Fibroblast of skin of left quadriceps (primary cell): ENCODE measurements around the gene IFT74.

Source experiments
- DNase-seq, 2 experiments: peaks; one replicate each; pipeline ENCODE4 v3.0.0-alpha.2; 2013; ENCODE audit warnings: low read depth in 2 of 2

Gene IFT74

DNA sequence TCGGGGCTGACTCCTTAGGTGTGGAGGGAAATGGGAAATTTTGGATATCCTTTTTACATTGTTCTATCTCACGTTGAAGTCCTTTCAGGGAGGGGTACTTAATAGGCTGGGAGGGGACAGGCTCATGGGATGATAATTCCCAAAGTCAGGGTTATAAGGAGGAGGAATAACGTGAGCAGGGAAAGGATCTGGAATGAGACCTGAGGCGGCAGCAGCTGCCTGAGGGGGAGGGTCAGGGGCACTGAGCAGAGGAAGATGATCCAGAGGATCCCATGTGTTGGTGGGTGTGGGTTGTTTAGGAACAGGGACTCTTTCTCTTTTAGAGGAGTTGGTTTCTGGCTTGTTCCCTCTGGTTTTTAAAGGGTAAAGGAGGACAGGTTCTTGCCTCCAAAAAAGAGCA lies 18.7 kb downstream of the IFT74 start:
- DNase-seq = no peak

DNA sequence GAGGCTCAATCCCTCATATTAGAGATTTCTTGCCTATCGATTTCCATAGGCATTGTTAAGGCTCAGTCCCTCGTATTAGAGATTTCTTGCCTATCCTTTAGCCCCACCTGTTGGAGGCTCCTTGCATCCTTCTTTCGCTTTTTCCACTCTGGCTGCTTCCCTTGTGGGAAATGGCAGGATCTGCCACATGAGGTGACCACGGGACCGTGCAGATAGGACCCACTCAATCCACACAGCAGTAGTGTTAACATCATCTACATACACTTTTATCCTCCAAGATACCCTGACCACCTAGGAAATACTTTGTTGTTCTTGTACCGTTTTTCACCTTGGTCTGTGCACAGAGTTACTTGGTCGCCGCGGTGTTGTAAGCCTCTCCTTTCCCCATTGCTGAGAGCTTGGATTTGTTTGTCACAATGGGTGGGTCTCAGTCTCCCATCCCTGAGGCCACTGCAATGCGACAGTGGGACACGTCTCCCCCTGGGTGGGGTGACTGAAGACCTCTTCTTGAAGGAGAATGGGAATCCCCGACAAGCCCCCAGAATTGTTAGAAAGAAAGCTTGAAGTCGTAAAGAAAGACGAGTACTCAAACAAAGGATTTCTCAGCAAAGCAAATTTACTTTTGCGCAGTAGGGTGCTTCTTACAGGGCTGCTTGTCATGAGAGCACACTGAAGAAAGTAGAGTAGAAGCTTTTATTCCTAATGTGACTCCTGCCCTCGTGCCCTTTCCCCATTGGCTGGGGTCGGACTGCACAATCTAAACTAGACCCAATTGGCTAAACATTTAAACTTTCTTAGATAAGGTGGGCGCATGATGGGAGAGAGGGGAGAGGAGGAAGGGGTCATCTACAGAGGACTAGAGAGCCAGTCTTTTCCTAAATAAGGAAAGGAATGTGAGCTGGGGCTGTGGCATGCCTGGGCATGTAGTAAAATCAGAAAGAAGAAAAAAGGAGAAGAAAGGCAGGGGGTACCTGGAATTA lies 19.8 kb downstream of the IFT74 start:
- peak; percentile 20 for DNase-seq

DNA sequence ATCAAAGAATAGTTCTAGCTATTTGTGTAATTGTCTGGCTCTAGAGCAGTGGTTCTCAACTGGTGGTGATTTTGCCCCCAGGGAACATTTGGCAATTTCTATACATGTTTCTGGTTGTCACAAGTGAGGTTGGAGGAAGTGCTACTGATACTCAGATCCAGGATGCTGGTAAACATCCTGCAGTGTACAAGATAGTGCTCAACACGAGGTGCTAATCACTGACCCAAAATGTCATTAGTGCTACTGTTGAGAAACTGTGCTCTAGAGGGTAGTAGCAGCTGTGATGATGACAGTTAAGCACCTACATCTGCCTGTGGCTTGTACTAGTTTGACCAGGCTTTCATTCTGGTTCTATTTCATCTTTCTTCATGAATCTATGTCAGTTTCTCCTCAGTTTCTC lies 27.1 kb downstream of the IFT74 start:
- no peak for DNase-seq

DNA sequence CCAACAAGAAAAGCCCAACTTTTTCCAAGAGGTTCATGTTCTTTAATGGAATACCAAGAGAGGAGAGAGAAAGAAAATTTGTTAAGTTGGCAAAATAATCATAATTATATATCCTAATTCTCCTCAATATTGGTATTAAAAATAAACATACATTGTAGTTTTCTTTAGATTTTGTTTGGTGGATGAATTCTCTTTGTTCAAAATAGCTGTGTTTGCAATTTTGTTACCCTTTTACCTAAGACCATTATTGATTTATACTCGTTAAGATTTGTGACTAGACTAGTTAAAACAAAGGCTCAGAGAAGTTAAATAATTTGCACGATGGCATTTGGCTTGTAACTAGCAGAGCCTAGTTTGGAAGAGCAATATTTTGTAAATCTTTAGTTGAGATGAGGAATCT lies 39.6 kb downstream of the IFT74 start:
- DNase-seq = no peak

DNA sequence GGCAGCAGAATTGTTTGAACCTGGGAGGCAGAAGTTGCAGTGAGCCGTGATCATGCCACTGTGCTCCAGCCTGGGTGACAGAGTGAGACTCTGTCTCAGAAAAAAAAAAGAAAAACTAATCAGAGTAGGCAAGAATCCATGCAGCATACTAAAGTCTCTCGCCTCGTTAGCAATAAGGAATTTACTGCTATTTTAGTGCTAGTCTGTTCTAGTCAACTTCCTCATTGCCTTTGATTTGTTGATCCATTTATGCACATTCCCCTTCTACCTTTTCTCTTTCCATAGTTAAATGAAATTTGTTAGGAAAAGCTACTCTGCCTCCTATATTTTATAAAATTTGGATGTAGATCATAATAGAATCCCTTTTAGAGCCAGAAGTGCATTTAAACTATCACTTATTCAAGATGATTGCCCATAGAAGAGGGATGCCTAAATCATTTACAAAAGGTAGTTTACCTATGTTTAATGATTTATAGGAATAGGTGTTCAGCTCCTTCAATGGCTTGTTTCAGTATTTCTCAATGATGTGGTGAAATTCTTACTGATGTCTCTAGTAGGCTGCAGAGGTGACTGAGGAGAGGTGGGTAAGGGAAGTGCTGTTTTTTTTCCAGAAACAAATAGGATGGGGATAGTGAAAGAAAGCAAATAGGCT lies 47.3 kb downstream of the IFT74 start:
- DNase-seq = no peak

DNA sequence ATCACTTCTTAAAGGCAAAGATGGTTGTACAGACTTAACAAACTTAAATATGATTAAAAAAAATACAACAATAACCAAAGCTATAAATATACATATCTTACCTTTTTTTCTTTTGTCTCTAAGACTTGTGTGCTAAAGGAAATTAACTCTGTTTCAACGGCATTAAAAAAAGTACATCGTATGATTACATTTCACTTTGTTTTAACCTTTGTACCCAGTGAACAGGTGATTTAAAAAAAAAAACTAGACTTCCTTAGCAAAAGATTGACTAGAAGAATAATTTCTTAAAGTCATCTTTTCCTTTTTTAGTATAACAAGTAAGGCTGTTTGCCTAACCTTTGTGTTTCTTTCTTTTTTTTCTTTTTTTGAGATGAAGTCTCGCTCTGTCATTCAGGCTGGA lies 49.3 kb downstream of the IFT74 start, which contains the start of gene LRRC19:
Gene LRRC19 (minus strand): TSS at position 182 of the 400 bp plus-strand sequence. CDS start 5,978 bp downstream, outside the sequence.
- DNase-seq = no peak

DNA sequence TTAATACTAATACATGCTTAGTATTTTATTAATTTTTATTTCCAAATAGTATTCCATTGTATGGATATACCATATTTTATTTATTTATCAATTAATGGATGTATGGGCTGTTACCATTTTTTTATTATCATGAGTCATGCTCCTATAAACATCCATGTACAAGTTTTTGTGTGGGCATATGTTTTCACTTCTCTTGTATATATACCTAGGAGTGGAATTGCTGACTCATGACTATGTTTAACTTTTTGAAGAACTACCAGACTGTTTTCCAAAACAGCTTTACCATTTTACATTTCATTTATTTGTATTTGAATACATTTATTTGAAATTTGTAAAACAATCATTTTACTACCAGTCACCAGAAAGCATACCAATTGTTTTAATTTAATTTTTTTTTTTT lies 63.4 kb downstream of the IFT74 start:
- peak; percentile 11 to 25 for DNase-seq

DNA sequence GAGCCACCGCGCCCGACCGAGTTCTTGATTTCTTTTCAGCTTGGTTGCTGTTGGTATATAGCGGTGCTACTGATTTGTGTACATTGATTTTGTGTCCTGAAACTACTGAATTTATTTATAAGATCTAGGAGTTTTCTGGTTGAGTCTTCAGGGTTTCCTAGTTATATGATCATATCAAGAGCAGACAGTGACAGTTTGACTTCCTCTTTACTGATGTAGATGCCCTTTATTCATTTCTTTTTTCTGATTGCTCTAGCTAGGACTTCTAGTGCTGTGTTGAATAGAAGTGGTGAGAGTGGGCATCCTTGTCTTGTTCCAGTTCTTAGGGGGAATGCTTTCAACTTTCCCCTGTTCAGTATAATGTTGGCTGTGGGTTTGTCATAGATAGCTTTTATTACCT lies 66.7 kb downstream of the IFT74 start:
- no peak for DNase-seq

DNA sequence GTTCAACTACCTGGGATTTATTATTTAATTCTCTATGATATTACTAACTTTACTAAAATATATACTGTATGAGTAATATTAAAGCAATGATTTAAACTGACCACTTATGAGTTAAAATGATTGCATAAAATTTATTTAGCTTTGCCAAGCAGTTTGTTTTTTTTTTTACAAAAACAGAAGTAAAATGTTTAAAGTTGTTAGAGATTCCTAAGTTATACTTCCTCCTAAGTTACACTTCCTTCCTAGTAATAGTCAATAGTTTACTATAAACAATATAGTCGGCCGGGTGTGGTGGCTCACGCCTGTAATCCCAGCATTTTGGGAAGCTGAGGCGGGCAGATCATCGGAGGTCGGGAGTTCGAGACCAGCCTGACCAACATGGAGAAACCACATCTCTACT lies 73.0 kb downstream of the IFT74 start:
- DNase-seq = no peak

DNA sequence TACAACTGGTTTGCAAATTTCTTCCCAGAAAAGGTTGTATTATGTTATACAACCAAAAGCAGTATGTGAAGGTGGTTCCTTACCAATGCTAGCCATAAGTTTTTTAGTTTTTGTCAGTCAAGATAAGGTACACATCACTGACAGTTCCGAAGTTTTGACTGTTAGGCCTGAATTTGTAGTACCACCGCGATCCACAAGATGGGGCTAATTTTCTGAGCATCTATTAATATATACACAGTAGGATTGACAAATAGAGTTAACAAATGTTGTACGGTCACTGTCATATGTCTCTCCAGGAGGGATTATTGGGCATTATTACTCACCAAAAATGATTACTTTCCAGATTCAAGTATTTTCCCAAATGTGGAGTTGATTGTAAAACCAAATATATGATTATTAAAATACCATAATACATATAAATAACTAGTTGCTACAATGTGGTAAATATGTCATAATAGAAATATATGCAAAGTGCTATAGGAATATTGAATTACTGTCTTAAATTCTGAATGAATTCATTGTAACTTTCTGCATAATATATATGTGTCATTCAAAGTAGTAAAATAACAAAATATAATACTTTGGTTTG lies 77.7 kb downstream of the IFT74 start:
- peak; percentile 12 to 15 for DNase-seq

DNA sequence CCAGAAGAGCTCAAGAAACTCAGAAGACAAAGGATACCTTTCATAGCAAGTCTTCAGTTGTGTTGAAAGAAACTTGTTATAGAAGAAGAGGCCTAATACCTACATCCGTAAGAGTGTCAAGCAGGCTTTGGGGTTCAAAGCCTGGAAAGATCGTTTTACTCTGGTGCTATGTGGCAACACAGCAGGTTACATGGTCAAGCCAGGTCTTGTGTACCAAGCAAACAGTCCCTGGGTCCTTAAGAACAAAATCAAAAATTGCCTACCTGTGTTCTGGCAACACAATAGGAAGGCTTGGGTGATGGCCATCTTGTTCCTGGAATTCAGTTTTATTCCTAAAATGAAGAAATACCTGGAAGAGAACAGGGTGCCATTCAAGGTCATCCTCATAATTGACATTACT lies 81.3 kb downstream of the IFT74 start:
- no peak for DNase-seq

DNA sequence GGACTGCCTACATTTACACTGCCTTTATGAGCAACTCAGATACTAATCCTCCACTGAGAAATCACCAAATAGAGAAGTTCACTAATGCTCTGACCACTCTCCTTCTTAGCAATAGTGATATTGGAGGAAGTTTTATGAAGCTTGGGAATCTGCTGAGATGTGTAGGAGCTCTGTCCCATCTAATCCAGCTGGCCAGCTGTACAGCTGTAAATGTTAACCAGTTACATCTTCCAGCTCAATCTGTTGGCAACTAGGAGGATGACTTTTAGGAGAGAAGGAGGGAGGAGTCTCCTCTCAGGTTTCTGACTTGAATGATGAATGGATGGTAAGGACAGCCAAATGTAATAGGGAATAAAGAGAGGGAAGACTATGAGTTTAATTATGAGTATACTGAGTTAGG lies 85.5 kb downstream of the IFT74 start:
- DNase-seq = no peak

DNA sequence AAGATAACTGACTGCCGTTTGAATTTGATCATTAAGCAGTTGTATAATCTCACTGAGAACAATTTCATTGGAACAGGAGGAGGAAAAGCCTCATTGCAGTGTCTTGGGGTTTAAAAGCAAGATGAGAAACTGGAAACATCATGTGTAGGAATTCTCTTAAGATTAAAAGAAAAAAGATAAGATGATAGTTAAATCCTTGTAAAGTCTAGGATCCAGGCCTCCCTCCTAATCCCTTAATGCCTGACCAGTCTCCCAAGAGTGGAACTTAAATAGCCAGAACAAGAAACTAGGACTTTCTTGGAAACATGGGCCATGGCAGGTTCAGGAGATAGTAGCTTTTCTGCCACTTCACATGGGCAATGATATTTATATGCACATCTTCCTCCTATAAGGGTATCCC lies 86.3 kb downstream of the IFT74 start:
- DNase-seq = no peak

DNA sequence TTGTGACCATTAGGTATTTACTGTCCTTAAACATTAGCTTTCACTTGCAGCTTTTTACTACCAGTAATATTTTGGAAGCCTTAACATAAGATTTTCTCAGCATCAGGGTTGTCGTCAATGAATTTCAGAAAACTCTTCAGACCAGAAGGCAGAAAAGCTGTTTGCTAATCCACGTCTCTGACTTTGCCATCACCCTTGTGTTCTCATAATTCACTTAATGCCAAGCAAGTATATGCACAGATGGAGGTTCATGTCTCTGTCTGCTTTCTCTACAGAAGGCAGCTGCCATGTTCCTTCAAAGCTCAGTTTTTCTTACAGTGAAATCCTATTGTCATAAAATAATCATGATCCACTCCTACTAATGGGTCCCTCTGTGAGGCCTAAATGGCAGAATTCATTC lies 87.0 kb downstream of the IFT74 start:
- no peak for DNase-seq

DNA sequence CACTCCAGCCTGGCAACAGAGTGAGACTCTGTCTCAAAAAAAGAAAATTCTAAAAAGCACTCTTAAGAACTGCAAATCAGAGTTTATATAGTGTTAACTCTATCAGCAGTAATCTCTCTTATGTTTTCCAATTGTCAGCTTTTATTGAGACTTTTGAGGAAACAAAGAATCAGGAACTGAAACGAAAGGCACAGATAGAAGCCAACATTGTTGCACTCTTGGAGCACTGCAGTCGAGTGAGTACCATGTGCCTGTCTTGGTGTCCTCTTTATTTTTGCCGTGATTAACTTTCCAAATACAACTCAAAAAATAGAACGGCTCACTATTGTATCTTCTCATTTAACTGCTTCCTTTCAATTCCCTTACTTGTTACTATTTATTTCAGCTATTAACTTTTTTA lies 90.9 kb downstream of the IFT74 start:
- no peak for DNase-seq

DNA sequence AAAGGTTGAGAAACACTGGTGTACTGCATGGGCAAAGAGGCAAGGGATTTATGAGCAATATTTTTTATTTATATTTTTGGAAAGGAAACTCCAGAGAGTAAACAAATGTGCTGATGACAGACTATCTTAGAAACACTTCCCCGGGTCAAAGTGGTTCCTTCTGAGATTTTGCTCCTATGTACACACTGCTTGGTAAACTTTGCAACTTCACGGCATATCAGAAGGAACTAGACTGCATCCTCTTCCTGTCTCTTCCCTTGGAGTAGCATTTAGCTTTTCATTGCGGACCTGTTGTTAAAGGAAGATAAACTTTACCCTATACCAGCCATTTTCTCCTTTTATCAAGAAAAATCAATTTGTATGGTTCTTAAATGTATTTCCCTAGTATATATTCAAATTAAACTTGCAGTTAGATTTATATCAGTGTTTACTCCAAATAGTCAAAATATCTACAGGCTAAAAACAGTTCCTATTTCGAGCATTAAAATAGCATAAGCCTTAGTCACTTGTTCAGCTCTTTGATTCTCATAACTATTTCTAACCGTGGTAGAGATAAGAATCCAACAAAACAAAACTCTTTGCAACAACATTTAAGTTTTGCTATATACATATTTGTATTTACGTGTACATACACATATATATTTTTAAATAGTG lies 97.3 kb downstream of the IFT74 start:
- DNase-seq = no peak

DNA sequence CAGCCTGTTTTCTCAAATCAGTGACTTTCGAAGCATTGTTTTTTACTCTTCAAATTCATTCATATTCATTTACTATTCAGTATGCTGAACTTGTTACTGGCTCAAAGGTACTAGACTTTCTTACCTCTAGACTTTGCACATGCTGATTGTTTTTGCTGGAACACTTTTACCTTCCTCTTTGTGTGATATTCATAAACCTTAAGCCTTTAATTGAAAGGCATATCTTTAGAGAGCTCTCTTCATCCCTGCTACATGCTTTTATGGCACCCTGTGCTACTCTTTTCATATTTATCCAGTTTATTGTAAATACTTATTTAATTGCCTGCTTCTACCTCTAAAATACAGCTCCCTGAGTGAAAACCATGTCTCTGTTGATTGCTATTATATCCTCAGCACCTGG lies 97.9 kb downstream of the IFT74 start:
- DNase-seq = no peak

DNA sequence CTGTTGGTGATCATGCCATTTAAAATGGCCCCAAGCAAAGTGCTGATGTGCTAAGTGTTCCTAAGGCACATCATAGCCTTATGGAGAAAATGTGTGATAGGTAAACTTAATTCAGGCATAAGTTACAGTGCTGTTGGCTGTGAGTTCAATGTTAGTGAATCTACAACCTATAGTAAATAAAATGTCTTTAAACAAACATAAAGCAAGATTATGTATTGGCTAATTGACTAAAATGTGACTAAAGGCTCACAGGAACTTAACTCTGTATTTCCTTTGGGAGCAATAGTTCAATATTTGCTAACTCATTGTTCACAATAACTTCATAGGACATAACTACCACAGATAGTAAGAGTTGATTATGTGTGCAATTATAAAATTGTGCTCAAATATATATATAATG lies 98.6 kb downstream of the IFT74 start:
- no peak for DNase-seq

DNA sequence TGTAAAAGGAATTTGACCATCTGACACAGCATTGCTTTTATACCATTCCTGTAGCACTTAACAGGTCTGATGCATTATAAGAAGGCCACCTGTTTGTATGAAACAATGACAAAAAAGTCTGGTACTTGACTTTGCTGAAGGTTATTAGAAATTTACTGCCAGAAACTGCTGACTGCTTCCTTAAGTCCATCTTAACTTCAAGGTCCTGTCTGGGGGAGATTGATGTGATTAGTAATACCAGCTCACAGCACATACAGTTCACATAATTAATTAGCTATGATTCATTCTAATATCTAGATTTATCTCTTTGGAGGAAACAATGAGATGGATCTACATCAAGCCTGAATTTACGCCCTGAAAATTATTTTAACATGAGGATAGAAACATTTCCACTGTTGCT lies 103.2 kb downstream of the IFT74 start:
- no peak for DNase-seq

DNA sequence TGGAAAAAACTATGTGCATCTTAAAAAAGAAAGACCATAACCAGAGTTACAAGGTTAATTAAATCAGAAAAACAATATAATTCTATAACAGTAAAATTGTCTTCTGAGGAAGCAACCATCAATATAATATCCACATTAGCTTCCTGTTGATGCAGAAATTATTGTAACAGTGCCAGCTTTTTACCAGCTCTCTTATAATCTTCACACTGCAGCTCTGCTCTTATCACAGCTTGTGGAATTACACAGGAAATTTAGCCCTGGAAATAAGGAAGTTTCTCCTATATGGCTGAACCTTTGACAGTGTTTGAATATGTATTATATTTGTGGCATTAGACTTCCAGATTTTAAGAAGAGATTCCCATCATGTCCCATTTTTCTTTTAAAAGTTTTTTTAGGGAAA lies 103.7 kb downstream of the IFT74 start:
- no peak for DNase-seq

DNA sequence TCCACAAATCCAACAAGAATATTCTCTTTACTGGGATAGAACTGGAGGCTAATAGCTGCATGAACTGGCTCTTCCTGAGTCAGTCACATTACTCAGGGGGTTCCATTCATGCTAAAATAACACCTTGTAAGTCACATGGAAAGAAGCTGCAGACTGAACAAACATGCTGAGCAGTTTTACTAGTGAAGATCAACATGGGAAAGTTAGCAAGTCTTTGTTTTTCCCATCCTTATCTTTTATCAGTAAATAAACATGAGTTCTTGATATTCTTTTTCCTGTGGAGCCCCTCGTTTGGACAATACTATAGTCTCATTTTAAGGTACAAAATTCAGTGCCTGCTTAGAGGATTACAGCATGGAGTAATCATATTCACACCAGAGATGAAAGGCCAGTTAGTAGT lies 109.1 kb downstream of the IFT74 start:
- no peak for DNase-seq
